Measurements from ENCODE around the gene MEI4.

- no peak for TF ChIP-seq CTCF (IDR thresholded peaks at IDR 0.05)
- TF ChIP-seq EZH2 (IDR thresholded peaks at IDR 0.05): no peak
- no peak for TF ChIP-seq EZH2phosphoT487 (IDR thresholded peaks at IDR 0.05)
Observed at GRCh38 chr6:77778527-77778926, 125.7 kb downstream of the MEI4 start.

All from neural progenitor cell (in vitro differentiated cells).